HEK293T (cell line): ENCODE measurements around the gene LZTS3.

ENCODE experiments used
- BHLHE40 ChIP-seq: fragments of 450-650 bp; IDR thresholded peaks from 2 replicates; pipeline ENCODE4 v1.6.1; 2016; ENCODE audit warnings: mild to moderate bottlenecking, moderate library complexity, borderline replicate concordance
- ELF4 ChIP-seq: fragments of 450-650 bp; IDR thresholded peaks from 2 replicates; pipeline ENCODE4 v1.6.1; 2017; ENCODE audit warnings: antibody characterized with exemption
- NFRKB ChIP-seq: fragments of 450-650 bp; IDR thresholded peaks from 2 replicates; pipeline ENCODE4 v1.6.1; 2016; ENCODE audit warnings: mild to moderate bottlenecking, moderate library complexity
- TARDBP ChIP-seq: fragments of 450-650 bp; IDR thresholded peaks from 2 replicates; pipeline ENCODE4 v1.6.1; 2016

DNA sequence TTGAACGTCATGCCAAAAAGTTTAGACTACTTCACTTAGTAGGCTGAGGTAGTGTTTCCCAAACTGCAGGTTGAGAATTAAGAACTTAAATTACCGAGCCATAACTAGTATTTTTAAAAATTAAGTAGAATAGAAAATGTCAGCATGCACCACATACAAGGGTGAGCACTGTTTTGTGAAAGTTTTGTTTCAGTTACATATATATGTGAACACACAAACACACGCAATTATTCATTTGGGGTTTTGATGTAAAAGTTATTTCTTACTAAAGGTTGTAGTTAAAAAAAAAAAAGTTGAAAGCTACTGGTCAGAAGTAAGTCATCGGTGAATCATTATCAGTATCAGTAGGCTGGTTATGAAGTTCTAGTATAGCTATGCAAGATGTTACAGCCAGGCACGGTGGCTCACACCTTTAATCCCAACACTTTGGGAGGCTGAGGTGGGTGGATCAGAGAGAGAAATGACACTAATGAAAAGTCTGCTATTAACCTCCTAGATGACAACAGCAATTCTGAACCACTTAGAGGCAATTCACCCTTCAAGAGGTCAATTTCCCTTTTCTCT lies 37.8 kb downstream of the LZTS3 start:
- TF ChIP-seq TARDBP (no peak), BHLHE40 (no peak), NFRKB (no peak), ELF4 (no peak)
